Measurements from ENCODE around the gene OSBPL7.

The OSBPL7 gene

DNA sequence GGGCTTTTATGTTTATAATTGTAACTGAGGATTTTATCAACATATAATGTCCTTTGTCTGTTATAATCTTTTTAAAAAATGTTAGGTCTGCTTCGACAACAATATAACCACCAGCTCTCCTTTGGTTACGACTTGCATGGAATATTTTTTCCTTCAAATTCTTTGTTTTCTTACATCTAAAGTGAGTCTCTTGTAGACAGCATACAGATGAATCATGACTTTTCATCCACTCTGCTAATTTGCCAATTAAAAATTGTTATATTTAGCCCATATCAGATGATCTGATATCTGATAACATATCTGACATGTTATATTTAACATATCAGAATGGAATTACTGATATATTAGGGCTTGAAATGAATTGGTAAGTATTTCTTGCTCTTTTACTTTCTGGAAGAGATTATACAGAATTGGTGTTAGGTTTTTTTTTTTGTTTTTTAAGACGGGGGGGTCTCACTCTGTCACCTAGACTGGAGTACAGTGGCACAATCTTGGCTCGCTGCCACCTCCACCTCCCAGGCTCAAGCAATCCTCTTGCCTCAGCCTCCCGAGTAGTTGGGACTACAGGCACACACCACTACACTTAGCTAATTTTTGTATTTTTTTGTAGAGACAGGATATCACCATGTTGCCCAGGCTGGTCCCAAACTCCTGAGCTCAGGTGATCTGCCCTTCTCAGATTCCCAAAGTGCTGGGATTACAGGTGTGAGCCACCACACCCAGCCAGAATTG is 61.0 kb downstream of the OSBPL7 start:
- no peak for DNase-seq

DNA sequence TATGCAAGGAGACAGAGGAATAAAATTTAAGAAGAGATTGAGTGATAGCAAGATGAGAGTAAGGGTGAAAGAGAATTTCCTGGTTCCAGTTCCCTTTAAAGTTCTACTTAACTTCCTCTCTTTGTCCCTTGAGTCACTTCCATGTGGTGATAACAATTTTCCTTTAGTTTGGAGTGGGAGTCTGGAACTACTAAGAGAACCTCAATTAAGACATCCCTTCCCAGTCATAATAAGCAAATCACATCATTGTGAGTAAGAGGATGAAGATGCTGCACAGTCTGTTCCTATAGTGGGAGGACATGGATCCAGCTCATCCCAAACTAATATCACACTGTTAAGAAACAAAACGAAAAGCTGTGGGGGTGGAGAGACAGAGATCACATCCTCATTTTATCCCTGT is 64.2 kb downstream of the OSBPL7 start:
- DNase-seq = no peak
